Measurements from ENCODE around the gene GDPD2.

DNA sequence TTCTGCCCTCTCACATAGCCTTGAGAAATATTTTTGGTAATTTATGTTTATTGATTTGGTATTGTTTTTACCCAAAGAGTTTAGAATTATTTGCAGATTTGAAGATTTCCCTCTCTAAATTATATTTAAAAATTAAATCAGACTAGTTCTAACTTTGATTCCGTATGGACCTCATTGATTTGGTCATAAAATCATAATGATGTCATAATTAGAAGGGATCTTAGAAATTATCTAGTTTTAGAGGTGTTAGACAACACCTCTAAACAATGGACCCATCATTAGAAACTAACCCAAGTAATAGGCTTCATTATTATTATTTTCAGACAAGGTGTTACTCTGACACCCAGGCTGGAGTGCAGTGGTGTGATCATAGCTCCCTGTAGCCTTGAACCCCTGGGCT, 45.6 kb downstream of the GDPD2 start:
- TF ChIP-seq, protein P1, sequence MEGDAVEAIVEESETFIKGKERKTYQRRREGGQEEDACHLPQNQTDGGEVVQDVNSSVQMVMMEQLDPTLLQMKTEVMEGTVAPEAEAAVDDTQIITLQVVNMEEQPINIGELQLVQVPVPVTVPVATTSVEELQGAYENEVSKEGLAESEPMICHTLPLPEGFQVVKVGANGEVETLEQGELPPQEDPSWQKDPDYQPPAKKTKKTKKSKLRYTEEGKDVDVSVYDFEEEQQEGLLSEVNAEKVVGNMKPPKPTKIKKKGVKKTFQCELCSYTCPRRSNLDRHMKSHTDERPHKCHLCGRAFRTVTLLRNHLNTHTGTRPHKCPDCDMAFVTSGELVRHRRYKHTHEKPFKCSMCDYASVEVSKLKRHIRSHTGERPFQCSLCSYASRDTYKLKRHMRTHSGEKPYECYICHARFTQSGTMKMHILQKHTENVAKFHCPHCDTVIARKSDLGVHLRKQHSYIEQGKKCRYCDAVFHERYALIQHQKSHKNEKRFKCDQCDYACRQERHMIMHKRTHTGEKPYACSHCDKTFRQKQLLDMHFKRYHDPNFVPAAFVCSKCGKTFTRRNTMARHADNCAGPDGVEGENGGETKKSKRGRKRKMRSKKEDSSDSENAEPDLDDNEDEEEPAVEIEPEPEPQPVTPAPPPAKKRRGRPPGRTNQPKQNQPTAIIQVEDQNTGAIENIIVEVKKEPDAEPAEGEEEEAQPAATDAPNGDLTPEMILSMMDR (IDR thresholded peaks at IDR 0.05 in 4 of 5, conservative IDR thresholded peaks at IDR 0.05 in 1 of 5) = no peak
- no peak for TF ChIP-seq POLR2A (IDR thresholded peaks at IDR 0.05)

Data from gastrocnemius medialis (tissue), 4 donors.